Thoracic aorta (tissue), 2 donors: ENCODE data around the gene ZNF670. TPM values are rescaled to one million over a fixed set of nuclear protein-coding genes. Genes with fewer than 3 reads are reported as not detected.
"Not testable (repeated sequence)": the region's sequence is repeated elsewhere in the genome, so short reads cannot be mapped to it uniquely, and the experiment has no call there.

ENCODE experiments used
- ATAC-seq: fragments of 150-250 bp; one replicate; pipeline ENCODE4 v1.8.0; 2017; ENCODE audit warnings: low read depth; ENCODE audit not compliant: insufficient number of reproducible peaks, low FRiP score
- DNase-seq: peaks from one replicate; pipeline ENCODE4 v3.0.0-alpha.2; 2020; ENCODE audit warnings: low spot score
- H3K27ac ChIP-seq, 2 donors: fragments of 200-600 bp; sonication (generic); 1 replicate in 1 of 2; 2 replicates in 1 of 2; pipeline ENCODE4 v1.5.1; 2016; ENCODE audit warnings: mild to moderate bottlenecking in 2 of 2, moderate library complexity in 2 of 2
- H3K27me3 ChIP-seq: fragments of 200-600 bp; sonication (generic); replicated peaks from 2 replicates; pipeline ENCODE4 v1.6.0; 2016; ENCODE audit warnings: mild to moderate bottlenecking; ENCODE audit not compliant: insufficient read depth
- H3K36me3 ChIP-seq: fragments of 200-600 bp; sonication (generic); one replicate; pipeline ENCODE4 v1.5.1; 2016
- H3K4me1 ChIP-seq, 2 donors: fragments of 200-600 bp; sonication (generic); 1 replicate in 1 of 2; 2 replicates in 1 of 2; pipeline versions ENCODE4 v1.5.1 to v1.6.0; 2016; ENCODE audit warnings: low read depth in 2 of 2, mild to moderate bottlenecking in 1 of 2; ENCODE audit not compliant: control insufficient read depth in 1 of 2
- H3K4me3 ChIP-seq: fragments of 200-600 bp; sonication (generic); 2 replicates; pipeline ENCODE4 v1.5.1; 2016; ENCODE audit warnings: mild to moderate bottlenecking
- H3K9me3 ChIP-seq: fragments of 200-600 bp; sonication (generic); 2 replicates; pipeline ENCODE4 v1.5.1; 2016
- total RNA-seq, 2 donors: library from RNA; depleted of rRNA; stranded (reverse); fragments of >200 nt; gene quantifications; one replicate each; pipeline versions ENCODE4 v1.1.0 to v1.2.3, GENCODE V29; 2016
- TF ChIP-seq, protein P1 (sequence below): fragments of 200-600 bp; sonication (generic); IDR thresholded peaks from one replicate; pipeline ENCODE4 v1.5.1; 2019; ENCODE audit warnings: antibody characterized with exemption

Gene ZNF670
- total RNA-seq, 2 donors from 2014 or later: 1.1 to 5.2 TPM

- Histone ChIP-seq H3K27me3 (no peaks in the 10 kb centered on the region), H3K4me3 (no peak overlapping the region), H3K27ac (no peak overlapping the region), H3K36me3 (no peaks in the 10 kb centered on the region), H3K9me3 (peaks cover 37% of the 10 kb centered on the region), H3K4me1 (no peaks in the 10 kb centered on the region)
- TF ChIP-seq, protein P1, sequence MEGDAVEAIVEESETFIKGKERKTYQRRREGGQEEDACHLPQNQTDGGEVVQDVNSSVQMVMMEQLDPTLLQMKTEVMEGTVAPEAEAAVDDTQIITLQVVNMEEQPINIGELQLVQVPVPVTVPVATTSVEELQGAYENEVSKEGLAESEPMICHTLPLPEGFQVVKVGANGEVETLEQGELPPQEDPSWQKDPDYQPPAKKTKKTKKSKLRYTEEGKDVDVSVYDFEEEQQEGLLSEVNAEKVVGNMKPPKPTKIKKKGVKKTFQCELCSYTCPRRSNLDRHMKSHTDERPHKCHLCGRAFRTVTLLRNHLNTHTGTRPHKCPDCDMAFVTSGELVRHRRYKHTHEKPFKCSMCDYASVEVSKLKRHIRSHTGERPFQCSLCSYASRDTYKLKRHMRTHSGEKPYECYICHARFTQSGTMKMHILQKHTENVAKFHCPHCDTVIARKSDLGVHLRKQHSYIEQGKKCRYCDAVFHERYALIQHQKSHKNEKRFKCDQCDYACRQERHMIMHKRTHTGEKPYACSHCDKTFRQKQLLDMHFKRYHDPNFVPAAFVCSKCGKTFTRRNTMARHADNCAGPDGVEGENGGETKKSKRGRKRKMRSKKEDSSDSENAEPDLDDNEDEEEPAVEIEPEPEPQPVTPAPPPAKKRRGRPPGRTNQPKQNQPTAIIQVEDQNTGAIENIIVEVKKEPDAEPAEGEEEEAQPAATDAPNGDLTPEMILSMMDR: no peak
- DNase-seq: no peak
- ATAC-seq: no peak
Observed at GRCh38 chr1:247047260-247047659, 31.4 kb downstream of the ZNF670 start.

- TF ChIP-seq, protein P1: no peak
- Histone ChIP-seq H3K9me3 (peaks cover 43% of the 10 kb centered on the region), H3K4me1 (no peaks in the 10 kb centered on the region), H3K27ac (no peak overlapping the region), H3K4me3 (no peak overlapping the region), H3K27me3 (no peaks in the 10 kb centered on the region), H3K36me3 (peaks cover under 1% of the 10 kb centered on the region)
- DNase-seq: no peak
- no peak for ATAC-seq
Observed at GRCh38 chr1:247043406-247043805, 35.2 kb downstream of the ZNF670 start.

GRCh38 chr1:247037511-247038320 lies 40.9 kb downstream of the ZNF670 start:
- no peak for ATAC-seq

GRCh38 chr1:247032306-247032705 lies 46.3 kb downstream of the ZNF670 start:
- ATAC-seq, H3K27me3 ChIP-seq, H3K27ac ChIP-seq, H3K4me1 ChIP-seq, DNase-seq, H3K4me3 ChIP-seq: not testable (repeated sequence)
- Histone ChIP-seq H3K36me3 (peaks cover 11% of the 10 kb centered on the region), H3K9me3 (peaks cover 55% of the 10 kb centered on the region)

More at GRCh38 chr1:247037511-247038320, 40.9 kb downstream of the ZNF670 start:
- H3K4me3 ChIP-seq: no peak overlapping the region
- DNase-seq: no peak
- no peaks in the 10 kb centered on the region for H3K4me1 ChIP-seq
- H3K27me3 ChIP-seq: no peaks in the 10 kb centered on the region
- peaks cover 61% of the 10 kb centered on the region for H3K9me3 ChIP-seq
- peaks cover 22% of the 10 kb centered on the region for H3K36me3 ChIP-seq
- TF ChIP-seq, protein P1: no peak
- no peak overlapping the region for H3K27ac ChIP-seq

Other genes starting within 250 kb of the ZNF670 start
- gene AHCTF1, start 146.9 kb downstream of the ZNF670 start, total RNA-seq: 10 to 100 TPM; 36.3 to 69.2 TPM
- gene ZNF695, start 70.8 kb downstream of the ZNF670 start, total RNA-seq: not detected
- 1 to 10 TPM; 3.2 to 4.2 TPM for gene ZNF669, start 25.5 kb upstream of the ZNF670 start, total RNA-seq
- gene ZNF124, start 93.2 kb upstream of the ZNF670 start, total RNA-seq: 10 to 100 TPM; 19.9 to 28.9 TPM
- gene VN1R5, start 177.3 kb upstream of the ZNF670 start, total RNA-seq: not detected